Subcutaneous preadipocyte (primary cell): ENCODE data around the gene TRAPPC8. TPM values are rescaled to one million over a fixed set of nuclear protein-coding genes. Genes with fewer than 3 reads are reported as not detected.

ENCODE experiments used
- small RNA-seq: library from RNA; depleted of rRNA; stranded (forward); fragments of <200 nt; gene quantifications from one replicate; pipeline ENCODE3, GENCODE V24; 2012
- total RNA-seq: library from RNA; depleted of rRNA; stranded (reverse); fragments of >200 nt; gene quantifications from 2 replicates; pipeline ENCODE4 v1.2.3, GENCODE V29; 2012

TRAPPC8 gene
- total RNA-seq = 36.7 and 45.4 TPM in 2 replicates

GRCh38 chr18:31942999-31943877 lies at the start of gene TRAPPC8:
TRAPPC8 (minus strand) TSS chr18:31943128; CDS start chr18:31942764, 364 bp downstream.

Small RNAs within 50 kb of the gene (small RNA-seq; reads per million reads assigned to genes)
- not detected for gene RNU6-1050P

Other genes with a start within 250 kb of the TRAPPC8 start
- gene SLC25A52, start 182.2 kb downstream of the TRAPPC8 start, total RNA-seq = under 0.01 TPM in 1 of 2 replicates, not detected in the other
- gene RNF125, start 75.7 kb upstream of the TRAPPC8 start, total RNA-seq = 1.8 and 2.3 TPM in 2 replicates
- gene RNF138, start 148.7 kb upstream of the TRAPPC8 start, total RNA-seq = 32.0 and 38.7 TPM in 2 replicates
- gene MEP1B, start 246.9 kb upstream of the TRAPPC8 start, total RNA-seq = not detected in 2 replicates